GM12873 (cell line): ENCODE data around the gene HNF1B.

ENCODE experiments used
- CTCF ChIP-seq: IDR thresholded peaks from 2 replicates; pipeline ENCODE4 v1.5.1; 2012; ENCODE audit warnings: low read depth, mild to moderate bottlenecking, moderate library complexity, low read length, control low read depth; ENCODE audit not compliant: insufficient read depth; ENCODE audit errors: missing control alignments

Gene HNF1B

GRCh38 chr17:37676115-37676925 lies 68.5 kb downstream of the HNF1B start:
- no peak for TF ChIP-seq CTCF

- no peak for TF ChIP-seq CTCF
Observed at GRCh38 chr17:37674511-37674910, 70.3 kb downstream of the HNF1B start.

GRCh38 chr17:37673386-37673785 lies 71.5 kb downstream of the HNF1B start:
- no peak for TF ChIP-seq CTCF

- no peak for TF ChIP-seq CTCF
Observed at GRCh38 chr17:37672548-37673078, 72.2 kb downstream of the HNF1B start.

- no peak for TF ChIP-seq CTCF
Observed at GRCh38 chr17:37671824-37672547, 72.9 kb downstream of the HNF1B start.

GRCh38 chr17:37671028-37671823 lies 73.6 kb downstream of the HNF1B start:
- TF ChIP-seq CTCF, result no peak
